CD4-positive, alpha-beta T cell (primary cell): Measurements from ENCODE around the gene NR1H4. TPM values are rescaled to one million over a fixed set of nuclear protein-coding genes. Genes with fewer than 3 reads are reported as not detected.

Source experiments
- ATAC-seq: fragments of 200-7000 bp; cut with Tn5 transposase; one replicate; pipeline ENCODE4 v1.10.0; 2022; ENCODE audit warnings: mild to moderate bottlenecking; ENCODE audit not compliant: poor library complexity
- CTCF ChIA-PET: fragments of 350-600 bp; sonication (Branson Sonifier 250); formaldehyde crosslinking; loops from one replicate; lab custom pipeline; 2021; ENCODE audit warnings: antibody characterized with exemption, inconsistent platforms; lab: Charles Lee
- POLR2A ChIA-PET: fragments of 350-600 bp; sonication (Branson Sonifier 250); formaldehyde crosslinking; loops from one replicate; lab custom pipeline; 2021; ENCODE audit warnings: antibody characterized with exemption, inconsistent platforms; lab: Charles Lee
- DNase-seq, 14 experiments: peaks; one replicate each; pipeline ENCODE4 v3.0.0-alpha.2; 2013 to 2020; ENCODE audit warnings: mixed read lengths in 2 of 14
- H3K27ac ChIP-seq, 2 donors: one replicate each; pipeline versions ENCODE4 v1.5.1 to v1.7.0; 2013; ENCODE audit warnings: low read length in 2 of 2, low read depth in 1 of 2, mild to moderate bottlenecking in 1 of 2
- H3K27me3 ChIP-seq, 2 experiments: 1 replicate in 1 of 2; 2 replicates in 1 of 2; pipeline versions ENCODE4 v1.6.1 to v1.7.0; 2013; ENCODE audit warnings: low read length in 2 of 2, control low read depth in 1 of 2, mild to moderate bottlenecking in 1 of 2, moderate library complexity in 1 of 2; ENCODE audit not compliant: insufficient read depth in 2 of 2, control insufficient read depth in 1 of 2
- H3K36me3 ChIP-seq: one replicate; pipeline ENCODE4 v1.6.1; 2013; ENCODE audit warnings: low read length, control low read depth; ENCODE audit not compliant: insufficient read depth
- H3K4me1 ChIP-seq: one replicate; pipeline ENCODE4 v1.6.1; 2013; ENCODE audit warnings: low read length, control low read depth; ENCODE audit not compliant: insufficient read depth
- H3K4me3 ChIP-seq: one replicate; pipeline ENCODE4 v1.5.1; 2013; ENCODE audit warnings: mild to moderate bottlenecking, low read length, moderate library complexity
- H3K9me3 ChIP-seq, 2 experiments: 1 replicate in 1 of 2; 2 replicates in 1 of 2; pipeline versions ENCODE4 v1.6.1 to v1.7.0; 2013; ENCODE audit warnings: low read length in 2 of 2, mild to moderate bottlenecking in 2 of 2, control low read depth in 1 of 2, moderate library complexity in 1 of 2; ENCODE audit not compliant: control insufficient read depth in 1 of 2, insufficient read depth in 1 of 2
- H3K27ac Mint-ChIP-seq: one replicate; pipeline ENCODE4 v1.8.0; 2020; ENCODE audit warnings: mixed read lengths
- H3K27me3 Mint-ChIP-seq: one replicate; pipeline ENCODE4 v1.8.0; 2021; ENCODE audit warnings: mixed read lengths
- H3K36me3 Mint-ChIP-seq: one replicate; pipeline ENCODE4 v1.8.0; 2021; ENCODE audit warnings: low read depth, mixed read lengths
- H3K4me1 Mint-ChIP-seq: one replicate; pipeline ENCODE4 v1.8.0; 2021; ENCODE audit warnings: low read depth, mixed read lengths
- H3K4me3 Mint-ChIP-seq: one replicate; pipeline ENCODE4 v1.8.0; 2020; ENCODE audit warnings: mild to moderate bottlenecking, mixed read lengths
- H3K9me3 Mint-ChIP-seq: one replicate; pipeline ENCODE4 v1.8.0; 2020; ENCODE audit warnings: mixed read lengths
- intact Hi-C, 2 experiments: fragments of 100-400 bp; cut with DNase I in 1 of 2; cut with micrococcal nuclease in 1 of 2; formaldehyde crosslinking; loops; one replicate each; pipeline versions ENCODE4 v1.15.1 to v1.9.0; 2023 to 2025; cut with DNase I, micrococcal nuclease
- total RNA-seq, 174 experiments: library from RNA in 2 of 174; stranded (reverse) in 2 of 174; gene quantifications; one replicate each; pipeline ENCODE4 v1.2.3 and lab custom pipeline; 2021 to 2026
- TF ChIP-seq, protein P1 (sequence below): fragments of 200-600 bp; IDR thresholded peaks from one replicate; pipeline ENCODE4 v1.8.0; 2022; ENCODE audit warnings: antibody characterized with exemption, mild to moderate bottlenecking

NR1H4 gene
- total RNA-seq, 2 experiments from 2014 or later, result not detected

DNA sequence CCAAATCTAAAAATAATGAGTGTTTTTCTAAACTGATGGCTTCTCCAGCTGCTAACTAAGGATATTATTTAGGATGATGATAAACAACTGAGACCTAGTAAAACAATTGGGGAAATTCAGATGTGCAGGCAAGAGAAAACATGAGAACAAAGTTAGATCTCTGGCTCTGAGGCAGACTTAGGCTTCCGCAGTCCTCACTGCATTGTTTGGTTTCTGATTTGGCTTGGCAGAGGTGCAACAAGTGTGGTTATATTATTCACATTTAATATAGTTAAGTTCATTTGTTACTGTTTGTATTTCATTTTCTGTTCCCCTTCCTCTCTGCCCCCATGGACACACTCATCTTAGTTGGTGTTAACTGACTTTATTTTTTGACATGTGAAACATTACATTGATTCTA, 30.2 kb upstream of the NR1H4 start:
- peaks cover 2 to 4% of the 10 kb centered on the region in 2 experiments for H3K27me3 ChIP-seq
- ATAC-seq, result no peak
- intact Hi-C loops, result no loop called here
- H3K4me1 ChIP-seq, result no peaks in the 10 kb centered on the region
- TF ChIP-seq, protein P1, sequence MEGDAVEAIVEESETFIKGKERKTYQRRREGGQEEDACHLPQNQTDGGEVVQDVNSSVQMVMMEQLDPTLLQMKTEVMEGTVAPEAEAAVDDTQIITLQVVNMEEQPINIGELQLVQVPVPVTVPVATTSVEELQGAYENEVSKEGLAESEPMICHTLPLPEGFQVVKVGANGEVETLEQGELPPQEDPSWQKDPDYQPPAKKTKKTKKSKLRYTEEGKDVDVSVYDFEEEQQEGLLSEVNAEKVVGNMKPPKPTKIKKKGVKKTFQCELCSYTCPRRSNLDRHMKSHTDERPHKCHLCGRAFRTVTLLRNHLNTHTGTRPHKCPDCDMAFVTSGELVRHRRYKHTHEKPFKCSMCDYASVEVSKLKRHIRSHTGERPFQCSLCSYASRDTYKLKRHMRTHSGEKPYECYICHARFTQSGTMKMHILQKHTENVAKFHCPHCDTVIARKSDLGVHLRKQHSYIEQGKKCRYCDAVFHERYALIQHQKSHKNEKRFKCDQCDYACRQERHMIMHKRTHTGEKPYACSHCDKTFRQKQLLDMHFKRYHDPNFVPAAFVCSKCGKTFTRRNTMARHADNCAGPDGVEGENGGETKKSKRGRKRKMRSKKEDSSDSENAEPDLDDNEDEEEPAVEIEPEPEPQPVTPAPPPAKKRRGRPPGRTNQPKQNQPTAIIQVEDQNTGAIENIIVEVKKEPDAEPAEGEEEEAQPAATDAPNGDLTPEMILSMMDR, result no peak
- Mint-ChIP-seq H3K9me3 (no peaks in the 10 kb centered on the region), H3K27ac (no peak overlapping the region), H3K4me1 (no peaks in the 10 kb centered on the region), H3K4me3 (no peak overlapping the region), H3K36me3 (no peaks in the 10 kb centered on the region), H3K27me3 (peaks cover 36% of the 10 kb centered on the region)
- H3K36me3 ChIP-seq, result no peaks in the 10 kb centered on the region
- POLR2A ChIA-PET, result no interaction called here
- DNase-seq, result no peak
- CTCF ChIA-PET, result no interaction called here
- no peak overlapping the region for H3K4me3 ChIP-seq
- no peaks in the 10 kb centered on the region for H3K9me3 ChIP-seq
- H3K27ac ChIP-seq, result no peak overlapping the region

GRCh38 chr12:100445081-100445481, 28.6 kb upstream of the NR1H4 start:
- Histone ChIP-seq H3K4me3 (no peak overlapping the region), H3K9me3 (no peaks in the 10 kb centered on the region), H3K27me3 (peaks cover 4 to 5% of the 10 kb centered on the region in 2 experiments), H3K27ac (no peak overlapping the region), H3K36me3 (no peaks in the 10 kb centered on the region), H3K4me1 (no peaks in the 10 kb centered on the region)
- no peak for ATAC-seq
- intact Hi-C loops, result no loop called here
- Mint-ChIP-seq H3K36me3 (no peaks in the 10 kb centered on the region), H3K4me1 (no peaks in the 10 kb centered on the region), H3K27ac (no peak overlapping the region), H3K27me3 (peaks cover 33% of the 10 kb centered on the region), H3K9me3 (no peaks in the 10 kb centered on the region), H3K4me3 (no peak overlapping the region)
- no peak for DNase-seq
- CTCF ChIA-PET, result no interaction called here
- POLR2A ChIA-PET, result no interaction called here
- TF ChIP-seq, protein P1, result no peak

GRCh38 chr12:100447381-100447780, 26.3 kb upstream of the NR1H4 start:
- H3K4me3 Mint-ChIP-seq, result no peak overlapping the region
- Histone ChIP-seq H3K27me3 (peaks cover 4 to 5% of the 10 kb centered on the region in 2 experiments), H3K9me3 (no peaks in the 10 kb centered on the region), H3K4me1 (no peaks in the 10 kb centered on the region), H3K36me3 (no peaks in the 10 kb centered on the region), H3K4me3 (no peak overlapping the region), H3K27ac (no peak overlapping the region)
- no peak overlapping the region for H3K27ac Mint-ChIP-seq
- H3K36me3 Mint-ChIP-seq, result no peaks in the 10 kb centered on the region
- CTCF ChIA-PET, result no interaction called here
- ATAC-seq, result no peak
- H3K4me1 Mint-ChIP-seq, result no peaks in the 10 kb centered on the region
- intact Hi-C loops, result no loop called here
- POLR2A ChIA-PET, result no interaction called here
- DNase-seq, result no peak
- H3K27me3 Mint-ChIP-seq, result peaks cover 41% of the 10 kb centered on the region
- TF ChIP-seq, protein P1, result no peak
- H3K9me3 Mint-ChIP-seq, result no peaks in the 10 kb centered on the region
